Uterus (tissue), 4 donors: Measurements from ENCODE around the gene PARP14. TPM values are rescaled to one million over a fixed set of nuclear protein-coding genes. Genes with fewer than 3 reads are reported as not detected.

ENCODE experiments used
- DNase-seq, 2 donors: peaks; one replicate each; pipeline ENCODE4 v3.0.0-alpha.2; 2019 to 2020
- H3K27ac ChIP-seq, 2 donors: fragments of 200-600 bp; sonication (generic); 1 replicate in 1 of 2; 2 replicates in 1 of 2; pipeline ENCODE4 v1.5.1; 2016 to 2018
- H3K27me3 ChIP-seq, 2 donors: fragments of 200-600 bp; sonication (generic); one replicate each; pipeline ENCODE4 v1.5.1; 2018 to 2019; ENCODE audit warnings: control low read depth in 1 of 2
- H3K36me3 ChIP-seq, 2 donors: fragments of 200-600 bp; sonication (generic); one replicate each; pipeline ENCODE4 v1.5.1; 2019; ENCODE audit warnings: control low read depth in 1 of 2
- H3K4me1 ChIP-seq, 2 donors: fragments of 200-600 bp; sonication (generic); one replicate each; pipeline ENCODE4 v1.5.1; 2018 to 2019; ENCODE audit warnings: control low read depth in 1 of 2
- H3K4me3 ChIP-seq, 2 donors: fragments of 200-600 bp; sonication (generic); 1 replicate in 1 of 2; 2 replicates in 1 of 2; pipeline ENCODE4 v1.5.1; 2018 to 2019; ENCODE audit warnings: mild to moderate bottlenecking in 1 of 2
- H3K9me3 ChIP-seq, 2 donors: fragments of 200-600 bp; sonication (generic); one replicate each; pipeline ENCODE4 v1.5.1; 2019; ENCODE audit warnings: control low read depth in 1 of 2
- POLR2A ChIP-seq, 2 donors: fragments of 450-650 bp; IDR thresholded peaks; one replicate each; pipeline ENCODE4 v1.6.1; 2016; ENCODE audit warnings: antibody characterized with exemption in 2 of 2, mild to moderate bottlenecking in 1 of 2, moderate library complexity in 1 of 2
- intact Hi-C: fragments of 100-400 bp; cut with DNase I; formaldehyde crosslinking; loops from one replicate; pipeline ENCODE4 v1.15.1; 2023; ENCODE audit warnings: low total_unique reads
- total RNA-seq, 4 donors: library from RNA; depleted of rRNA in 3 of 4; stranded (reverse); fragments of >200 nt in 3 of 4; gene quantifications; one replicate each; pipeline versions ENCODE4 v1.1.0 to v1.2.4, GENCODE V29; 2014 to 2023
- TF ChIP-seq, protein P1 (sequence below), 4 experiments: fragments of 200-600 bp in 2 of 4; fragments of 450-650 bp in 2 of 4; sonication (generic) in 2 of 4; IDR thresholded peaks; one replicate each; pipeline ENCODE4 v1.5.1; 2016 to 2019; ENCODE audit warnings: antibody characterized with exemption in 4 of 4, mild to moderate bottlenecking in 2 of 4, moderate library complexity in 1 of 4
- donor health status: DM: yes; HTN: yes; CAD: no.

The PARP14 gene
- total RNA-seq, 4 donors from 2014 or later, result 32.0 to 62.2 (median 50.2) TPM

DNA sequence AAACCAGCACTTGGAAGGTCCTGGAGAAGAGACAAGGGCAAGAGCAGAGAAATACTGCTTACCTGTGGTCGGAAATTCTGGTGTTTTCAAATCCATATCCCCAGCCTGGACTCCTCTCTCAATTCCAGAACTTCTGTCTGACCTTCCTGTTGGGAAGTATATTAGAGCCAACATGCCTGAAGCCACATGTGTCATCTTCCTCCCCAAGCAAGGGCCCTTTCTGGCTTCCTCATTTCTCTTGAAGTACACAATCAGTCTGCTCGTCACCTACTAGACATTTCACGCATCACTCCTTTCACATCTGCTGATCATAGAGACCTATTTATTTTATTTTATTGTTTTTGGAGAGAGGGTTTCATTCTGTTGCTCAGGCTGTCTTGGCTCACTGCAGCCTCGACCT, 8.4 kb downstream of the PARP14 start:
- Histone ChIP-seq H3K9me3 (no peaks in the 10 kb centered on the region), H3K36me3 (no peaks in the 10 kb centered on the region), H3K4me1 (no peaks in the 10 kb centered on the region), H3K4me3 (no peak overlapping the region), H3K27me3 (no peaks in the 10 kb centered on the region), H3K27ac (no peak overlapping the region)
- DNase-seq, result no peak
- TF ChIP-seq POLR2A (IDR thresholded peaks at IDR 0.05), result no peak
- TF ChIP-seq, protein P1, sequence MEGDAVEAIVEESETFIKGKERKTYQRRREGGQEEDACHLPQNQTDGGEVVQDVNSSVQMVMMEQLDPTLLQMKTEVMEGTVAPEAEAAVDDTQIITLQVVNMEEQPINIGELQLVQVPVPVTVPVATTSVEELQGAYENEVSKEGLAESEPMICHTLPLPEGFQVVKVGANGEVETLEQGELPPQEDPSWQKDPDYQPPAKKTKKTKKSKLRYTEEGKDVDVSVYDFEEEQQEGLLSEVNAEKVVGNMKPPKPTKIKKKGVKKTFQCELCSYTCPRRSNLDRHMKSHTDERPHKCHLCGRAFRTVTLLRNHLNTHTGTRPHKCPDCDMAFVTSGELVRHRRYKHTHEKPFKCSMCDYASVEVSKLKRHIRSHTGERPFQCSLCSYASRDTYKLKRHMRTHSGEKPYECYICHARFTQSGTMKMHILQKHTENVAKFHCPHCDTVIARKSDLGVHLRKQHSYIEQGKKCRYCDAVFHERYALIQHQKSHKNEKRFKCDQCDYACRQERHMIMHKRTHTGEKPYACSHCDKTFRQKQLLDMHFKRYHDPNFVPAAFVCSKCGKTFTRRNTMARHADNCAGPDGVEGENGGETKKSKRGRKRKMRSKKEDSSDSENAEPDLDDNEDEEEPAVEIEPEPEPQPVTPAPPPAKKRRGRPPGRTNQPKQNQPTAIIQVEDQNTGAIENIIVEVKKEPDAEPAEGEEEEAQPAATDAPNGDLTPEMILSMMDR (IDR thresholded peaks at IDR 0.05), result no peak
- intact Hi-C loops, result no loop called here

DNA sequence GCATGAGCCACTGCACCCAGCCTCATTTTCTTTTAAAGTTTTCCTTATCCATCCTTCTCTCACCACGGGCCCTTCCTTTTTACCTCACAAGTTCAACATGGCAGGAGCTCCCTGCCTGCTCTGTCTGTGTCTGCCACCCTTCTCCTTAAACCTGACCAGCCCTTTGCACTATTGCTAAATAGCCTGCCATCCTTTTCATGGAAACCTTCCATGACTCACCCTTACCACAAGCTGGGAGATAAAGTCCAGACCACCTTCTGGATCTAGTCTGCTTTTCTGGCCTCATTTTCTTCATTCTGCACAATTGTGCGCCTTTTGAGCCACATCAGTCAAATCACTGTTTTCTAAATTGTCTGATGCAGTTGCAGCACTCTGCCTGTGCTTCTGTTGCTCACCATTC, 8.9 kb downstream of the PARP14 start:
- Histone ChIP-seq H3K27me3 (no peaks in the 10 kb centered on the region), H3K4me3 (no peak overlapping the region), H3K36me3 (no peaks in the 10 kb centered on the region), H3K9me3 (no peaks in the 10 kb centered on the region), H3K27ac (no peak overlapping the region), H3K4me1 (no peaks in the 10 kb centered on the region)
- TF ChIP-seq, protein P1 (IDR thresholded peaks at IDR 0.05), result no peak
- TF ChIP-seq POLR2A (IDR thresholded peaks at IDR 0.05), result no peak
- DNase-seq, result no peak
- intact Hi-C loops, result no loop called here

DNA sequence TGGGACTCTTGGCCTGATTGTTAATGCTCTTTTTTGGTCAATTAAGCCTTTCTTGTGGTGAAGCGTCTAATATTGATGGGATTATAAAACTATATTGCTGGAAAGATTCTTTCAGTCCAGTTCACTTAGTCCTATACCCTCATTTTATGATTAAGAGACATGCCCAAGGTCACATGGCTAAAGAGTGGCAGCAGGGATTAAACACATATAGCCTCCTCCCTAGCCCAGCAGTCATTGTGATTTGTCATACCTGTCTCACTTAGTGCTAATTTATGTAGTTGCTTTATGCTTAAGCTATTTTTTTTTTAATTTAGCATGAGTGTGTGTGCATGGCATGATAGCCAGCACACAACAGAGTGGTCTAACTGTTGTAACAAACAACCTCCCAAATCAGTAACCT, 9.5 kb downstream of the PARP14 start:
- no peak overlapping the region for H3K27ac ChIP-seq
- H3K4me3 ChIP-seq, result no peak overlapping the region

DNA sequence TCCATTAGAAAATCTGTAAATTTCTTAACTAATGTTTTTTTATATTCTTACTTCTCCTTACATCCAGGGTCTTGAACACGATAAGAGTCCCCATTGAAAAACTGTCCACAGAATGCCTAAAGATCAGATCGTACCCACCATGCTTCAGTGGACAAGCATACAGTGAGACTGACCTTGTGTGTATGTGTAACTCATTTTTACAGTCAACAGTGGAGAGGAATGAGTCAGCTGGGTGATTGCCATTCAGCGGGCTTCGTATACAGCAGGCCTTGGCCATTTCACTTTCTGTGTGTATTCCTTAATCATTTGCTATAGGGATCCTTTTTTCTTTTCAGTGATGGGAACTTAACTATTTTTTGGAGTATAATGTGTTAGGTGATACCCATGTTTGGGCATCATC, 10.6 kb downstream of the PARP14 start:
- H3K36me3 ChIP-seq, result no peaks in the 10 kb centered on the region
- no peaks in the 10 kb centered on the region for H3K4me1 ChIP-seq
- H3K27me3 ChIP-seq, result no peaks in the 10 kb centered on the region
- no peak for TF ChIP-seq POLR2A (IDR thresholded peaks at IDR 0.05)
- TF ChIP-seq, protein P1 (IDR thresholded peaks at IDR 0.05), result no peak
- no peak overlapping the region for H3K4me3 ChIP-seq
- no peak overlapping the region for H3K27ac ChIP-seq
- intact Hi-C loops, result no loop called here
- no peaks in the 10 kb centered on the region for H3K9me3 ChIP-seq
- DNase-seq, result no peak

More for the DNA sequence above, 9.5 kb downstream of the PARP14 start:
- no peak for DNase-seq
- H3K9me3 ChIP-seq, result no peaks in the 10 kb centered on the region
- no peaks in the 10 kb centered on the region for H3K36me3 ChIP-seq
- TF ChIP-seq, protein P1 (IDR thresholded peaks at IDR 0.05), result no peak
- TF ChIP-seq POLR2A (IDR thresholded peaks at IDR 0.05), result no peak
- H3K4me1 ChIP-seq, result no peaks in the 10 kb centered on the region
- intact Hi-C loops, result no loop called here
- no peaks in the 10 kb centered on the region for H3K27me3 ChIP-seq

DNA sequence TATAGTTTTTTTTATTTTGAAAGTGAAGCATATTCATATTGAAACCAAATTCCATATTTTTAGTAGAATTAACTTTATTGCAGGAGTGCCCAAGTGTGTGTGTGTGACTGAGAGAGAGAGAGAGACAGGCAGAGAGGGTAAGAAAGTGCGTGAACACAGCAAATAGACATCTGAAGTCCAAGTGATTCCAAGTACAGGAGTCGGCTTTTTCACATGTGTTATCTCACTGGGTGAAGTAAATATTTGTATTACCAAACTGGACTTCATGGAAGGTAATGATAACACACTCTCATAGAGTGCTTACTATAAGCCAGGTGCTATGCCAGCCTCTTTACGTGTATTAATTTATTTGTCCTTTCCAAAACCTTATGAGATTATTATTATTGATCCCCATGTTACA, 12.0 kb downstream of the PARP14 start:
- no peaks in the 10 kb centered on the region for H3K36me3 ChIP-seq
- H3K4me3 ChIP-seq, result no peak overlapping the region
- TF ChIP-seq, protein P1 (IDR thresholded peaks at IDR 0.05), result no peak
- no peak for TF ChIP-seq POLR2A (IDR thresholded peaks at IDR 0.05)
- intact Hi-C loops, result no loop called here
- no peak overlapping the region for H3K27ac ChIP-seq
- DNase-seq, result no peak
- no peaks in the 10 kb centered on the region for H3K9me3 ChIP-seq
- H3K4me1 ChIP-seq, result no peaks in the 10 kb centered on the region
- H3K27me3 ChIP-seq, result no peaks in the 10 kb centered on the region
